ENCODE results near the gene CARD8. TPM values are rescaled to one million over a fixed set of nuclear protein-coding genes. Genes with fewer than 3 reads are reported as not detected.
A peak's percentile ranks its signal among the peaks of the same experiment; 100 is the strongest.
"Not testable (repeated sequence)": the region's sequence is repeated elsewhere in the genome, so short reads cannot be mapped to it uniquely, and the experiment has no call there.

CARD8 gene
- total RNA-seq, 1 experiment from 2014 or later, result 17.7 TPM

DNA sequence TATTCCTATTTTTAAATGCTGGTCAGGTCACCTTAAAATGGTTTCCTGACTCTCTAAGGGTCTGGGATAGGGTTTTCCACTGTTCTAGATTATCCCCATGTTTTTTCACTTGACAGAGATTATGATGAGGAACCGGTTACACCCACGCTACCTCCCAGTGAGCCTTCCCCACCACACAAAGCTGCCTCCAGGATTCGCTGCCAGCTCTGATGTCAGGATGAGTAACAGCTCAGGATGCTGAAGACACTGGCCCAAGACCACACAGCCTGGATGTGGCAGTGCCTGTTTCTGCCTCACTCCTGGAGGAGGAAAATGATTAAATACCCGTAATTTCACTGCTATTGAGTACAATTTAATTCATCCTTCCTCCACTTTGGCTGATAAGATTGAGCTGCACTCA is 37.1 kb upstream of the CARD8 start:
- ChIA-PET CTCF (interaction anchor here (0.5 to 1.6 kb wide), 4 partner anchors 8 to 86 kb away, joined by 3 to 8 read pairs (median 4); a partner anchor contains a TSS), POLR2A (interaction anchor here (0.5 kb wide), 1 partner anchor 318 kb away, joined by 5 read pairs; no protein-coding TSS in a partner anchor)
- H3K4me1 ChIP-seq, result peaks cover 12% of the 10 kb centered on the region
- Mint-ChIP-seq H3K27me3 (ENCODE audit: insufficient read depth, unreplicated experiment) (no peaks in the 10 kb centered on the region), H3K4me3 (ENCODE audit: unreplicated experiment) (no peak overlapping the region), H3K9me3 (ENCODE audit: unreplicated experiment) (no peaks in the 10 kb centered on the region), H3K4me1 (ENCODE audit: low read depth, unreplicated experiment) (peaks cover 13% of the 10 kb centered on the region), H3K27ac (ENCODE audit: unreplicated experiment) (no peak overlapping the region), H3K36me3 (ENCODE audit: insufficient read depth, unreplicated experiment) (peaks cover 7% of the 10 kb centered on the region)
- H3K4me3 ChIP-seq (ENCODE audit: low read depth, low read length), result no peak overlapping the region
- H3K9me3 ChIP-seq, result no peaks in the 10 kb centered on the region
- BruUV-seq (replicated peaks), result no TSS peak
- DNase-seq, result no peak
- intact Hi-C loops (cut with micrococcal nuclease; ENCODE audit: unreplicated experiment), result no loop called here
- H3K36me3 ChIP-seq (ENCODE audit: control insufficient read depth, insufficient read depth, low read length), result no peaks in the 10 kb centered on the region
- H3K27me3 ChIP-seq (replicated peaks; ENCODE audit: control insufficient read depth, insufficient read depth, low read length), result no peaks in the 10 kb centered on the region; the same call in 1 of the 2 replicates
- TF ChIP-seq, protein P1, sequence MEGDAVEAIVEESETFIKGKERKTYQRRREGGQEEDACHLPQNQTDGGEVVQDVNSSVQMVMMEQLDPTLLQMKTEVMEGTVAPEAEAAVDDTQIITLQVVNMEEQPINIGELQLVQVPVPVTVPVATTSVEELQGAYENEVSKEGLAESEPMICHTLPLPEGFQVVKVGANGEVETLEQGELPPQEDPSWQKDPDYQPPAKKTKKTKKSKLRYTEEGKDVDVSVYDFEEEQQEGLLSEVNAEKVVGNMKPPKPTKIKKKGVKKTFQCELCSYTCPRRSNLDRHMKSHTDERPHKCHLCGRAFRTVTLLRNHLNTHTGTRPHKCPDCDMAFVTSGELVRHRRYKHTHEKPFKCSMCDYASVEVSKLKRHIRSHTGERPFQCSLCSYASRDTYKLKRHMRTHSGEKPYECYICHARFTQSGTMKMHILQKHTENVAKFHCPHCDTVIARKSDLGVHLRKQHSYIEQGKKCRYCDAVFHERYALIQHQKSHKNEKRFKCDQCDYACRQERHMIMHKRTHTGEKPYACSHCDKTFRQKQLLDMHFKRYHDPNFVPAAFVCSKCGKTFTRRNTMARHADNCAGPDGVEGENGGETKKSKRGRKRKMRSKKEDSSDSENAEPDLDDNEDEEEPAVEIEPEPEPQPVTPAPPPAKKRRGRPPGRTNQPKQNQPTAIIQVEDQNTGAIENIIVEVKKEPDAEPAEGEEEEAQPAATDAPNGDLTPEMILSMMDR (IDR thresholded peaks at IDR 0.05; ENCODE audit: insufficient read depth in 1 of 2, low read depth in 1 of 2, low read length in 1 of 2, severe bottlenecking in 1 of 2, unreplicated experiment in 1 of 2), result no peak

DNA sequence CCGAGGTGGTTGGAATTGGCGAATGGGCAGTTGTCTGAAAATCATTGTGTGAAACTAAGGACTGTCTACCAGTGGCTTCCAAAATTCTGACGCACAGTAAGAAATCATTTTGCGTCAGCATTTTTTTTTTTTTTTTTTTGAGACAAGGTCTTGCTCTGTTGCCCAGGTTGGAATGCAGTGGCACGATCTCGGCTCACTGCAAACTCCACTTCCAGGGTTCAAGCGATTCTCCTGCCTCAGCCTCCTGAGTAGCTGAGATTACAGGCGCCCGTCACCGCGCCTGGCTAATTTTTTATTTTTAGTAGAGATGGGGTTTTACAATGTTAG is 35.7 kb upstream of the CARD8 start:
- not testable (repeated sequence) for BruUV-seq (replicated peaks); H3K36me3 ChIP-seq (ENCODE audit: control insufficient read depth, insufficient read depth, low read length); DNase-seq; H3K36me3 Mint-ChIP-seq (ENCODE audit: insufficient read depth, unreplicated experiment); H3K27me3 Mint-ChIP-seq (ENCODE audit: insufficient read depth, unreplicated experiment); H3K9me3 ChIP-seq; H3K9me3 Mint-ChIP-seq (ENCODE audit: unreplicated experiment); H3K4me1 Mint-ChIP-seq (ENCODE audit: low read depth, unreplicated experiment); H3K27me3 ChIP-seq (replicated peaks; ENCODE audit: control insufficient read depth, insufficient read depth, low read length)
- Mint-ChIP-seq H3K27ac (ENCODE audit: unreplicated experiment) (peak overlapping the region; percentile 42), H3K4me3 (ENCODE audit: unreplicated experiment) (peak overlapping the region; percentile 82)
- ChIA-PET POLR2A (interaction anchor here (1.0 kb wide), 1 partner anchor 20 kb away, joined by 3 read pairs; no protein-coding TSS in a partner anchor), CTCF (interaction anchor here (0.6 to 1.5 kb wide), 5 partner anchors 19 to 87 kb away, joined by 3 to 7 read pairs (median 4); no protein-coding TSS in a partner anchor)
- H3K4me3 ChIP-seq (ENCODE audit: low read depth, low read length), result peak overlapping the region; percentile 42
- peaks cover 12% of the 10 kb centered on the region for H3K4me1 ChIP-seq
- intact Hi-C loops (cut with micrococcal nuclease; ENCODE audit: unreplicated experiment), result loop anchor here (1.0 kb wide), 2 partner anchors 20 to 24 kb away; no protein-coding TSS in a partner anchor

DNA sequence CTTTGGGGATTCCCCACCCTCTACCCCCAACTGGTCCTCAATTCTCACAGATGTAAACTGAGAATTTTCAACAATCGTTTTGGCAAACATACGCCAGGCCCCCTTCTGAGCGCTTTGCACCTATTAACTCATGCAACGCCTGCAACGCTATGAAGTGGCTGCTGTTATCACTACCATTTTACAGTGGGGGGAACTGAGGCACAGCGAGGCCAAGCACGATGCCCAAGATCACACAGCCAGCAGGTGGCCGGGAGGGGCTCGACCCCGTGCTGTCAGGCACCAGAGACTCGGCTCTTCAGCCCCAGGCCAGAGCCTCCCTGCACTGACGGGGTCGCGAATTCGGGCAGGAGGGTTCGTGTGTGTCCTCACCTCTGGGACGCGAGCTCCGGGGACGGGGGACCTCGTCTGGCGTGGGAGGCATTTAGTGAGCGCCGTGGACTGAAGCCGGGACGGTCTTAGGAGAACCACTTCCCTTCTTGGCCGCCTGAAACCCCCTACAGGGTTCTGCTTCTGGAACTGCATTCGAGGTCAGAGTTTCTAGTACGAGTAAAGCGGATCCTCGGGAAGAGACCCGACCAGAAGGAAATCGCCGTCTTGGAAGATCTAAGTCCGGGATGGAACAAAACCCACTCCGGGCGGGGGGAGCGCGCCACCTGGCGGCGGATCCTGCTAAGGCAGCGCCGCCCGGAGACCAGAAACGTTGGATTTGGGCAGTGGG is 35.2 kb upstream of the CARD8 start:
- no peaks in the 10 kb centered on the region; the same call in 1 of the 2 replicates for H3K36me3 ChIP-seq (ENCODE audit: control insufficient read depth, insufficient read depth, low read length)
- DNase-seq, result peak; percentile 72 to 89
- intact Hi-C loops (cut with micrococcal nuclease; ENCODE audit: unreplicated experiment), result loop anchor here (1.0 kb wide), 2 partner anchors 20 to 24 kb away; no protein-coding TSS in a partner anchor
- no peaks in the 10 kb centered on the region for H3K27me3 Mint-ChIP-seq (ENCODE audit: insufficient read depth, unreplicated experiment)
- no TSS peak for BruUV-seq (replicated peaks)
- ChIA-PET POLR2A (interaction anchor here (1.0 kb wide), 1 partner anchor 19 kb away, joined by 3 read pairs; no protein-coding TSS in a partner anchor), CTCF (interaction anchor here (0.6 to 1.5 kb wide), 7 partner anchors 19 to 156 kb away, joined by 3 to 10 read pairs (median 4); no protein-coding TSS in a partner anchor)
- peaks cover 12% of the 10 kb centered on the region for H3K4me1 ChIP-seq
- H3K9me3 Mint-ChIP-seq (ENCODE audit: unreplicated experiment), result no peaks in the 10 kb centered on the region
- peaks cover 7% of the 10 kb centered on the region for H3K4me1 Mint-ChIP-seq (ENCODE audit: low read depth, unreplicated experiment)
- H3K36me3 Mint-ChIP-seq (ENCODE audit: insufficient read depth, unreplicated experiment), result peaks cover 13% of the 10 kb centered on the region
- H3K27ac Mint-ChIP-seq (ENCODE audit: unreplicated experiment), result peak overlapping the region; percentile 42
- H3K4me3 Mint-ChIP-seq (ENCODE audit: unreplicated experiment), result peak overlapping the region; percentile 82
- TF ChIP-seq, protein P1 (IDR thresholded peaks at IDR 0.05; ENCODE audit: insufficient read depth in 1 of 2, low read depth in 1 of 2, low read length in 1 of 2, severe bottlenecking in 1 of 2, unreplicated experiment in 1 of 2), result peak; percentile 96 to 98
- H3K27me3 ChIP-seq (replicated peaks; ENCODE audit: control insufficient read depth, insufficient read depth, low read length), result no peaks in the 10 kb centered on the region; the same call in 1 of the 2 replicates
- no peaks in the 10 kb centered on the region for H3K9me3 ChIP-seq
- peak overlapping the region; percentile 42 for H3K4me3 ChIP-seq (ENCODE audit: low read depth, low read length)

Data from Caco-2 (cell line).